Activated B cell treated with CpG ODN at 0.5 μM for 24 hours (primary cell): ENCODE data around the gene DCPS. TPM values are rescaled to one million over a fixed set of nuclear protein-coding genes. Genes with fewer than 3 reads are reported as not detected.

Source experiments
- ATAC-seq: fragments of 200-7000 bp; cut with Tn5 transposase; one replicate; pipeline ENCODE4 v1.10.0; 2021; ENCODE audit warnings: low read depth, mild to moderate bottlenecking, moderate library complexity
- CTCF ChIA-PET: fragments of 350-600 bp; sonication (Branson Sonifier 250); formaldehyde crosslinking; loops from one replicate; lab custom pipeline; 2021; ENCODE audit warnings: antibody characterized with exemption; lab: Charles Lee
- POLR2A ChIA-PET: fragments of 350-600 bp; sonication (Branson Sonifier 250); formaldehyde crosslinking; loops from one replicate; lab custom pipeline; 2021; ENCODE audit warnings: antibody characterized with exemption; lab: Charles Lee
- DNase-seq: peaks from one replicate; pipeline ENCODE4 v3.0.0; 2022
- H3K27ac Mint-ChIP-seq: one replicate; pipeline ENCODE4 v1.8.0; 2020; ENCODE audit warnings: mixed read lengths
- H3K27me3 Mint-ChIP-seq: one replicate; pipeline ENCODE4 v1.8.0; 2021; ENCODE audit warnings: mixed read lengths
- H3K36me3 Mint-ChIP-seq: one replicate; pipeline ENCODE4 v1.8.0; 2021; ENCODE audit warnings: low read depth, mixed read lengths
- H3K4me1 Mint-ChIP-seq: one replicate; pipeline ENCODE4 v1.8.0; 2021; ENCODE audit warnings: mixed read lengths
- H3K4me3 Mint-ChIP-seq: one replicate; pipeline ENCODE4 v1.8.0; 2020; ENCODE audit warnings: mild to moderate bottlenecking, mixed read lengths
- H3K9me3 Mint-ChIP-seq: one replicate; pipeline ENCODE4 v1.8.0; 2020; ENCODE audit warnings: mixed read lengths
- intact Hi-C: fragments of 100-400 bp; cut with micrococcal nuclease; formaldehyde crosslinking; loops from one replicate; pipeline ENCODE4 v1.15.1; 2024
- total RNA-seq: library from RNA; stranded (reverse); gene quantifications from 2 replicates; pipeline ENCODE4 v1.2.3, GENCODE V29; 2022
- TF ChIP-seq, protein P1 (sequence below): fragments of 200-600 bp; IDR thresholded peaks from one replicate; pipeline ENCODE4 v1.8.0; 2022; ENCODE audit warnings: antibody characterized with exemption, mild to moderate bottlenecking

Gene DCPS
- total RNA-seq, 1 donor from 2014 or later: 37.6 TPM

DNA sequence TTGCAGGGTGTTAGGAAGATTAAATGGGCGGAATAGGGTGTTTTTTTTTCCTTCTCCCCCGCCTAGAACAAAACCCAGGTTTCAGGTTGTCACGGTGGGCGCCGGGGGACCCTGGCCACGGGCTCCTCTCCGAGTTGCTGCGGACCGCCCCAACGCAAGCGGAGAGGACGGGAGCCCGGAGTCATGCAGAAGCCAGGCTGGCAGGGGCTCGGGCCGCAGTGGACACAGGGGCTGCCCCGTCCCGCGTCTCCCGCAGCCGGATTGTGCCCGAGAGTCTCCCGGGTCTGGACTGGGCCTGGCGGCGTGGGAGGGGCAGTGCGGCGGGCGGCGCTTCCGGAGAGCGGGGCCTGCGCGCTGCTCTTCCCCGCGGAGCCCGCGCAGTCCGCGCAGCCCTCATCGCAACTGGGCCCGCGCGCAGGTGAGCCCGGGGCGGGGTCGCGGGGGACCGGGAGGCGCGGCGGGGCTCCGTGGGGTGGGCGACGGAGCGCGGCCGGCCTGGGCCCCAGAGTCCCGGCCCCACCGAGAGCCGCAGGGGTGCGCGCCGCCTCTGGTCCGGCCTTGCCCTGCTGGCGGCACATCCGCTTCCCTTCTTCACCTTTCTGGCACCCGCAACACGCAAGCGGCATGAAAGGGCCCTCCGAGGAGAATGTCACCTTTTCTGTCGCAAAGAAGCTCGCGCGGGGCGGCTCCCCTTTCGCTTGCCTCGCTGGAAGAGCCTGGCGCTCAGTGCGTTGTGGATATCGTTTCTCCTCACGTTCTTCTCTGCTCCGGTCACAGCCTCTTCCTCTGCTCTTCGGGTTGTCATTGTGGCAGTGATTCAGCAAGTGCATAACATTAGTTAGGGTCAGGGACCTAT, 20.9 kb upstream of the DCPS start, which contains the start of gene TIRAP:
TIRAP (plus strand) TSS at position 358 of the 856 bp plus-strand sequence. CDS start 7,802 bp downstream, outside the sequence.
- no peaks in the 10 kb centered on the region for H3K9me3 Mint-ChIP-seq
- peak within 1 kb of the TSS; percentile 95 for H3K4me3 Mint-ChIP-seq
- peaks cover 10% of the 10 kb centered on the region for H3K36me3 Mint-ChIP-seq

DNA sequence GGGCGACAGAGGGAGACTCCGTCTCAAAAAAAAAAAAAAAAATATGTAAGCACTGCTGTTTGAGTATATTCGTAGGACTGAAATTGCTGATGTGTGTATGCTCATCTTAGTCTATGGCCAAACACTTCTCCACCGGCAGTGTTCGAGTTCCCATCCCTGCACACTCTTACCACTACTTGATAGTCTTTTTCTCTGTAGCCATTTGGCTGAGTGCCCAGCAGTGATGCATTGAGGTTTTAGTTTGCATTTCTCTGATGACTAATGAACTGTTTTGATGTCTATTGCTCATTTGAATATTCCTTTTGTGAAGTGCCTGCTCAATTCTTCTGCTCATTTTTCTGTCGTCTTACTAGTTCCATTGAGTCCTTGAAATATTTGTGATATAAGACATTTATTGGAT, 19.0 kb upstream of the DCPS start:
- DNase-seq (peak; percentile 29), ATAC-seq (peak; percentile 32)
- peak overlapping the region; percentile 82 for H3K27ac Mint-ChIP-seq
- ChIA-PET CTCF (no interaction called here), POLR2A (interaction anchor here (5.3 kb wide), 1 partner anchor 16 kb away, joined by 84 read pairs; the partner anchor contains the start of genes FOXRED1 and SRPRA)
- no peaks in the 10 kb centered on the region for H3K27me3 Mint-ChIP-seq
- peaks cover 39% of the 10 kb centered on the region for H3K4me1 Mint-ChIP-seq
- no peaks in the 10 kb centered on the region for H3K9me3 Mint-ChIP-seq
- intact Hi-C loops: loop anchor here (10.0 kb wide), 1 partner anchor 1330 kb away; the partner anchor contains the start of gene CCDC15
- TF ChIP-seq, protein P1, sequence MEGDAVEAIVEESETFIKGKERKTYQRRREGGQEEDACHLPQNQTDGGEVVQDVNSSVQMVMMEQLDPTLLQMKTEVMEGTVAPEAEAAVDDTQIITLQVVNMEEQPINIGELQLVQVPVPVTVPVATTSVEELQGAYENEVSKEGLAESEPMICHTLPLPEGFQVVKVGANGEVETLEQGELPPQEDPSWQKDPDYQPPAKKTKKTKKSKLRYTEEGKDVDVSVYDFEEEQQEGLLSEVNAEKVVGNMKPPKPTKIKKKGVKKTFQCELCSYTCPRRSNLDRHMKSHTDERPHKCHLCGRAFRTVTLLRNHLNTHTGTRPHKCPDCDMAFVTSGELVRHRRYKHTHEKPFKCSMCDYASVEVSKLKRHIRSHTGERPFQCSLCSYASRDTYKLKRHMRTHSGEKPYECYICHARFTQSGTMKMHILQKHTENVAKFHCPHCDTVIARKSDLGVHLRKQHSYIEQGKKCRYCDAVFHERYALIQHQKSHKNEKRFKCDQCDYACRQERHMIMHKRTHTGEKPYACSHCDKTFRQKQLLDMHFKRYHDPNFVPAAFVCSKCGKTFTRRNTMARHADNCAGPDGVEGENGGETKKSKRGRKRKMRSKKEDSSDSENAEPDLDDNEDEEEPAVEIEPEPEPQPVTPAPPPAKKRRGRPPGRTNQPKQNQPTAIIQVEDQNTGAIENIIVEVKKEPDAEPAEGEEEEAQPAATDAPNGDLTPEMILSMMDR: no peak
- H3K4me3 Mint-ChIP-seq: peak overlapping the region; percentile 73
- H3K36me3 Mint-ChIP-seq: peaks cover 14% of the 10 kb centered on the region

More for the DNA sequence above, 20.9 kb upstream of the DCPS start, which contains the start of gene TIRAP:
- TF ChIP-seq, protein P1: no peak
- ATAC-seq: peak; percentile 79
- Mint-ChIP-seq H3K27ac (peak within 1 kb of the TSS; percentile 93), H3K4me1 (peaks cover 40% of the 10 kb centered on the region), H3K27me3 (no peaks in the 10 kb centered on the region)
- ChIA-PET POLR2A (interaction anchor here (0.6 to 5.3 kb wide), 9 partner anchors 10 to 72 kb away, joined by 3 to 84 read pairs (median 3); partner anchors contain the start of genes DCPS, FAM118B, FOXRED1 and RPUSD4), CTCF (interaction anchor here (1.0 kb wide), 1 partner anchor 27 kb away, joined by 3 read pairs; no protein-coding TSS in a partner anchor)
- peak; percentile 68 for DNase-seq
- intact Hi-C loops: loop anchor here (1.0 to 10.0 kb wide), 4 partner anchors 14 to 1328 kb away; partner anchors contain the start of genes CCDC15, DCPS, FAM118B and FOXRED1

DNA sequence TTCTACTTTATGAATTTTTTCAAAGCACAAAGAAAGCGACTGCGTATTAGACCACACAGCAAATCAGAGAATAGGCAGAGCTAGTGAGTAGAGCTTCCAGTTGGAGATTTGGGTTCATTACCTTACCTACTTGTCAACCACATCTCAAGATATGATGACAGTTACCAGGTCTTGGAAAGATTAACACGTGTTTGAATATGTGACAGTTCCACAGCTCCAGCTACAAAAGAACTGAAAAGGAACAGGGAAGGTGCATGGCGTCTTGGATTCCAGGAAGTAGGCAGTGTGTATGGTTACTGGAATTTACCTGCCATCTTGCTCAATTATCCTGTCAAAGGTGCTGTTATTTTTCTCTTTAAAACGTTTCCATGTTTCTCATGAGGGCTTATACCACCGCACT, 15.6 kb upstream of the DCPS start:
- no peaks in the 10 kb centered on the region for H3K27me3 Mint-ChIP-seq
- ATAC-seq (no peak), DNase-seq (no peak)
- intact Hi-C loops: loop anchor here (10.0 kb wide), 1 partner anchor 1333 kb away; the partner anchor contains the start of gene CCDC15
- TF ChIP-seq, protein P1: no peak
- H3K9me3 Mint-ChIP-seq: no peaks in the 10 kb centered on the region
- no peak overlapping the region for H3K27ac Mint-ChIP-seq
- H3K36me3 Mint-ChIP-seq: peaks cover 41% of the 10 kb centered on the region
- H3K4me1 Mint-ChIP-seq: peaks cover 23% of the 10 kb centered on the region
- POLR2A ChIA-PET: no interaction called here
- H3K4me3 Mint-ChIP-seq: no peak overlapping the region
- CTCF ChIA-PET: interaction anchor here (1.2 kb wide), 1 partner anchor 23 kb away, joined by 3 read pairs; no protein-coding TSS in a partner anchor

DNA sequence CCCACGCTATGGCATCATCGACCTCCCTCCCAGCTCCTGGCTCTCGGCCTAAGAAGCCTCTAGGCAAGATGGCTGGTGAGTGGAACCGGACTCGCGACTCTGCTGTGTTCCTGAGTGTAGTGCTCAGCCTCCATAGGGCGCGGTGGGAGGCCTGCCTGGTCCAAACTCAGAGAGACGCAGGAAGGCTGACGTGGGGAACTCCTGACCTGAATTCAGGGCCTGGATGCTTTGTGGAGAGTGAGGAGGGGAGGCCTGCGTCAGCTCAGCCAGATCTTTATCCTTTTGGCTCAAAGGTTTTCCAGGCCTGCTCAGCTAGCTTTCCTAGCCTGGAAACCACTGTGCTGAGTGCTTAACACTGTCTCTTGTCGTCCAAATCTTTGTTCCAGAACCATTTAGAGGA, 13.0 kb upstream of the DCPS start:
- TF ChIP-seq, protein P1: no peak
- H3K4me1 Mint-ChIP-seq: peaks cover 17% of the 10 kb centered on the region
- no peak overlapping the region for H3K4me3 Mint-ChIP-seq
- no peak for DNase-seq
- H3K27ac Mint-ChIP-seq: no peak overlapping the region
- ChIA-PET CTCF (no interaction called here), POLR2A (no interaction called here)
- H3K27me3 Mint-ChIP-seq: no peaks in the 10 kb centered on the region
- no peak for ATAC-seq
- intact Hi-C loops: no loop called here
- no peaks in the 10 kb centered on the region for H3K9me3 Mint-ChIP-seq
- H3K36me3 Mint-ChIP-seq: peaks cover 55% of the 10 kb centered on the region

DNA sequence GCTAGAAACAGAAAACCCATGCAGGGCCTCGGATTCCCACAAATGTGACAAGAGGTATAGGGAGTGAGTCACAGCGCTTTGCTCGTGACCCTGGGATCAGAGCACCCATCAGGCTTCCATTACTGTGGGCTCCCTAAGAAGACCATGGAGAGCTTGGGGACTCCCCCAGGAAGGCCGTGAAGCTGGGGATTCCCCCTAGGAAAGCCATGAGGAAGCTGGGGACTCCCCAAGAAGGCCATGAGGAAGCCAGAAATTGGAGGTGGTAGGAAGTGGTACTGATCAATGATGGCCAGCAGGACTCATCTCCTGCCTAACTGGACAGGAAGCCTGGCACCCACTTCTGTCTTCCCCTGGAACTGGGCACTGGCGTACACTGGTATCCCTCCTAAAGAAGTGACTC, 10.1 kb upstream of the DCPS start:
- Mint-ChIP-seq H3K4me3 (no peak overlapping the region), H3K27me3 (no peaks in the 10 kb centered on the region), H3K36me3 (peaks cover 50% of the 10 kb centered on the region), H3K4me1 (peaks cover 12% of the 10 kb centered on the region), H3K9me3 (no peaks in the 10 kb centered on the region), H3K27ac (peak overlapping the region; percentile 56)
- intact Hi-C loops: no loop called here
- ATAC-seq (no peak), DNase-seq (no peak)
- ChIA-PET CTCF (no interaction called here), POLR2A (interaction anchor here (1.0 to 1.4 kb wide), 3 partner anchors 10 to 14 kb away, joined by 3 read pairs; partner anchors contain the start of genes DCPS and TIRAP)
- TF ChIP-seq, protein P1: no peak
